Stomach (tissue), 4 donors: ENCODE data around the gene CIB1.

Experiments
- EP300 ChIP-seq: sonication (generic); formaldehyde crosslinking; IDR thresholded peaks from one replicate; pipeline ENCODE4 v1.6.1; 2017; ENCODE audit warnings: antibody characterized with exemption
- POLR2A ChIP-seq, 4 donors: fragments of 450-650 bp; IDR thresholded peaks; one replicate each; pipeline ENCODE4 v1.6.1; 2016; ENCODE audit warnings: antibody characterized with exemption in 4 of 4, control low read depth in 2 of 4, mild to moderate bottlenecking in 1 of 4, moderate library complexity in 1 of 4
- POLR2AphosphoS5 ChIP-seq, 3 donors: sonication (generic); formaldehyde crosslinking; IDR thresholded peaks; one replicate each; pipeline ENCODE4 v1.6.1; 2016; ENCODE audit warnings: antibody characterized with exemption in 3 of 3
- TF ChIP-seq, protein P1 (sequence below), 7 experiments: fragments of 450-650 bp in 4 of 7; fragments of 200-600 bp in 3 of 7; sonication (generic) in 3 of 7; IDR thresholded peaks; one replicate each; pipeline ENCODE4 v1.5.1; 2016 to 2019; ENCODE audit warnings: antibody characterized with exemption in 7 of 7, control low read depth in 2 of 7, mild to moderate bottlenecking in 1 of 7

DNA sequence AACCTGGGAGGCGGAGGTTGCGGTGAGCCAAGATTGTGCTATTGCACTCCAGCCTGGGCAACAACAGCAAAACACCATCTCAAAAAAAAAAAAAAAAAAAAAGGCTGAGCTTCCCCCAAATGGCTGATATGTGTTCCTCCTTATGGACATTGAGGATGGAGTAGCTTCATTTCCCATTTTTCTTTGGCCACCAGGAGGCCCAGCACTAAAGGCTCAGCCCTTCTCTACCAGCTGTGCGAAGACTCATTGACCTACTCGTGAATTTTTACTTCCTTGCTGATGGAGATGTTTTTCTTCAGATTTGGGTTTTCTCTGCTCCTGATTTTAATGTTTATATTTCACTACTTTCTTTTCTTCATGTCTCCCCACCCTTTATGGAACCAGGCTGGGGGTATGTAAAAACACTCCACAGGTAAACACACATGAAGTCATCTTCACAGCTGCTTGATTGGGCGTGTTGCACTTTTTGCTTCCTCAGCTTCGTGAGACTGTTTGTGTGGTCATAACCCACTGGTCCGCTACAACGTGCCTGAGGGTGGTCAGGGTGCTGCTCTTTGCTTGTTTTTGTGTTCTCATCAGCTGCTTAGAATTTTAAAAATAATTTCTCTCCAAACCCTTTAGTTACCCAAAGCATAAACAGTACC, 19.1 kb downstream of the CIB1 start:
- TF ChIP-seq, protein P1, sequence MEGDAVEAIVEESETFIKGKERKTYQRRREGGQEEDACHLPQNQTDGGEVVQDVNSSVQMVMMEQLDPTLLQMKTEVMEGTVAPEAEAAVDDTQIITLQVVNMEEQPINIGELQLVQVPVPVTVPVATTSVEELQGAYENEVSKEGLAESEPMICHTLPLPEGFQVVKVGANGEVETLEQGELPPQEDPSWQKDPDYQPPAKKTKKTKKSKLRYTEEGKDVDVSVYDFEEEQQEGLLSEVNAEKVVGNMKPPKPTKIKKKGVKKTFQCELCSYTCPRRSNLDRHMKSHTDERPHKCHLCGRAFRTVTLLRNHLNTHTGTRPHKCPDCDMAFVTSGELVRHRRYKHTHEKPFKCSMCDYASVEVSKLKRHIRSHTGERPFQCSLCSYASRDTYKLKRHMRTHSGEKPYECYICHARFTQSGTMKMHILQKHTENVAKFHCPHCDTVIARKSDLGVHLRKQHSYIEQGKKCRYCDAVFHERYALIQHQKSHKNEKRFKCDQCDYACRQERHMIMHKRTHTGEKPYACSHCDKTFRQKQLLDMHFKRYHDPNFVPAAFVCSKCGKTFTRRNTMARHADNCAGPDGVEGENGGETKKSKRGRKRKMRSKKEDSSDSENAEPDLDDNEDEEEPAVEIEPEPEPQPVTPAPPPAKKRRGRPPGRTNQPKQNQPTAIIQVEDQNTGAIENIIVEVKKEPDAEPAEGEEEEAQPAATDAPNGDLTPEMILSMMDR (IDR thresholded peaks at IDR 0.05): peak in 2 of 7 experiments; percentile 9 to 15
- no peak for TF ChIP-seq POLR2AphosphoS5 (IDR thresholded peaks at IDR 0.05)
- TF ChIP-seq POLR2A (IDR thresholded peaks at IDR 0.05): no peak
- TF ChIP-seq EP300: no peak
